ENCODE data around the gene CREB3L4. TPM values are rescaled to one million over a fixed set of nuclear protein-coding genes. Genes with fewer than 3 reads are reported as not detected.

CREB3L4 gene
- total RNA-seq, 2 experiments from 2014 or later, result 7.3 to 8.2 TPM

- CTCF ChIA-PET, result no interaction called here
- POLR2A ChIA-PET, result interaction anchor here (0.5 kb wide), 1 partner anchor 29 kb away, joined by 3 read pairs; no protein-coding TSS in a partner anchor
Observed at GRCh38 chr1:153933955-153934354, 33.7 kb upstream of the CREB3L4 start.

GRCh38 chr1:153934746-153935145, 33.0 kb upstream of the CREB3L4 start:
- ChIA-PET POLR2A (no interaction called here), CTCF (no interaction called here)

- POLR2A ChIA-PET, result no interaction called here
Observed at GRCh38 chr1:153936011-153936802, 31.5 kb upstream of the CREB3L4 start.

GRCh38 chr1:153937331-153937730, 30.4 kb upstream of the CREB3L4 start:
- POLR2A ChIA-PET, result no interaction called here

More at GRCh38 chr1:153936011-153936802, 31.5 kb upstream of the CREB3L4 start:
- CTCF ChIA-PET, result no interaction called here

GRCh38 chr1:153938996-153939395, 28.7 kb upstream of the CREB3L4 start:
- CTCF ChIA-PET, result interaction anchor here (0.5 kb wide), 1 partner anchor 31 kb away, joined by 3 read pairs; no protein-coding TSS in a partner anchor

More at GRCh38 chr1:153937331-153937730, 30.4 kb upstream of the CREB3L4 start:
- CTCF ChIA-PET, result no interaction called here

DNA sequence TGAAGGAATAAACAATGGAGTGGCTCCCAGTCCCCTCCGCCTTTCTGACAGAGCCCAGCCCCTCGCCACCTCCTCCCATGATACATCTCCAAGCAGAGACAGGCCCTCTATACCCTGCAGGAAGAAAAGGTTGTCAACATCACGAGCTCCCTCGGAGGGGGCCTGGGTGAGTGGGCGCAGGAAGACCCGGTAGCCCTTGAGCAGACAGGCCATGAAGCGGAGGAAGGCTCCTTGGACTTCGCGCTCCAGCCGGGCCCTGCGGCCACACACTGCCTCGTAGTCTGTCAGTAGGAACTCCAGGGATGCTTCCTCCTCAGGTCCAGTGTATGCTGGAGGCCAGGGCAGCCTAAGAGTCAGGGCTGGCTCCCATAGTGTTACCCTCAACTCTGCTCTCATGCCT, 28.2 kb upstream of the CREB3L4 start:
- CTCF ChIA-PET, result interaction anchor here (0.6 kb wide), 1 partner anchor 85 kb away, joined by 3 read pairs; no protein-coding TSS in a partner anchor
- POLR2A ChIA-PET, result no interaction called here

More at GRCh38 chr1:153938996-153939395, 28.7 kb upstream of the CREB3L4 start:
- POLR2A ChIA-PET, result no interaction called here

DNA sequence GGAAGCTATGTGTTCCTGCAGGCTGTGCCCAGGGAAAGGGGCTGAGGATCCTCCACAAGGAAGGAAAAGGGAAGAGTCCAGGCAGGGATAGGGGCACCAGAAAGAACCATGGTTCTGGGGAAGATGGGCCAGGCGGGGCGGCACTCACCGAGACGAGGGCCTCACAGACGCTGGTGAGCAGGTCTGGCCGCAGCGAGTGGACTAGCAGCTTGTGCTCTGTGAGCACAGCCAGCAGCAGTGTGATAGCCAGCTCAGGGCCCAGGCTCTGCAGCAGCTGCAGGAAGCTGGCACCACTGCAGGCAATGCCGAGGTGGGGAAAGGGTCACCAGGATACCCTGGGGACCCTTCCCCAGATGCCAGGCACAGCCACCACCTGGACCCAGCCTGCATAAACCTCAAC, 26.9 kb upstream of the CREB3L4 start:
- CTCF ChIA-PET, result interaction anchor here (0.8 kb wide), 1 partner anchor 10 kb away, joined by 3 read pairs; no protein-coding TSS in a partner anchor
- POLR2A ChIA-PET, result no interaction called here

DNA sequence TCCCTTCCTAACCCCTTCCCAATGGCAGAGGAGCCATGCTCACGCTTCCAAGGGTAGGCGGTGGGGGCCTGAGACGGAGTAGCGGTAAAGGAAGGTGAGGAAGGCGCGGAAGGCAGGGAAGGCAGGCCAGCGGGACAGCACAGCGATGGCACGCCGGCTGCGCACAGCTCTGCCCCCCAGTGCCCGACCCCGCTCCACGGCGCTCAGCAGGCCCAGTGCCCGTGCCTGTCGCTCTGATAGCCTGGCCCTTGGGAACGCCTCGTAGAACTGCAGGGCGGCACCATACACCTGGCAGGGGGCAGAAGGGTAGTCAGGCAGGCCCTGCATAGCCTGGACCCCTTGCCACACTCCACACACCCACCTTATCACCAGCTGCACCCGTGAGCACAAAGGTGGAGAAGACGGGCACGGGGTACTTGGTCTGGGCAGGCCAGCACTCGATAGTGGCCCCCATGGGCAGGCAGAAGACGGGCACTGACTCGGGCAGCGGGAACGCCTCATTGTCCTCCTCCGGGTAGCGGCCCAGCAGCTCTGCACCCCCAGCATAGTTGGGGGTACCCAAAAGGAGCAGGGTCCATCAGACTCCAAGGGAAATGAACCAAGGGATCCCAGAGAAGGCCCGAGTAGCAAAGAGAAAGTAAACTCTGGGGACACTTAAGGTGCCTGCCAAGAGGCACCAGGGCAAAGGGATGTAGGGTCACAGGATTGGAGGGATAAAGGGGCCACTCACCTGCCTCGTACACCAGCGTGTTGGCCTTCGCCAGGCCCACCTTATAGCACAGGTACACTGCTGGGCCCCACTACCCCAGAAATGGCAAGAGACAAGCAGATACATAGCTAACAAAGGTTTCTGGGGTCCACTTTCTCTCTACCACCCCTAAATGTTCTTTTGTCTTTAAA, 25.6 kb upstream of the CREB3L4 start:
- ChIA-PET POLR2A (no interaction called here), CTCF (no interaction called here)

GRCh38 chr1:153942766-153943549, 24.7 kb upstream of the CREB3L4 start:
- POLR2A ChIA-PET, result interaction anchor here (1.1 kb wide), 1 partner anchor 20 kb away, joined by 10 read pairs; the partner anchor contains the start of gene GATAD2B
- CTCF ChIA-PET, result interaction anchor here (0.6 to 4.2 kb wide), 4 partner anchors 22 to 44 kb away, joined by 3 to 29 read pairs (median 16); partner anchors contain the start of genes CREB3L4, GATAD2B and RAB13

- POLR2A ChIA-PET, result interaction anchor here (0.5 to 3.5 kb wide), 7 partner anchors 13 to 46 kb away, joined by 3 to 32 read pairs (median 5); partner anchors contain the start of genes CREB3L4, CRTC2, GATAD2B and JTB
- CTCF ChIA-PET, result interaction anchor here (0.6 to 4.2 kb wide), 8 partner anchors 13 to 329 kb away, joined by 3 to 29 read pairs (median 4); partner anchors contain the start of genes CREB3L4, GATAD2B, RAB13 and RPS27
Observed at GRCh38 chr1:153944005-153944826, 23.5 kb upstream of the CREB3L4 start.

GRCh38 chr1:153944827-153945117, 22.9 kb upstream of the CREB3L4 start:
- ChIA-PET CTCF (interaction anchor here (0.6 to 4.2 kb wide), 8 partner anchors 13 to 328 kb away, joined by 3 to 29 read pairs (median 4); partner anchors contain the start of genes GATAD2B, RAB13 and RPS27), POLR2A (interaction anchor here (1.1 to 3.5 kb wide), 5 partner anchors 13 to 46 kb away, joined by 4 to 32 read pairs (median 5); partner anchors contain the start of genes CREB3L4, CRTC2, GATAD2B and JTB)

GRCh38 chr1:153945131-153945794, 22.4 kb upstream of the CREB3L4 start:
- POLR2A ChIA-PET, result interaction anchor here (1.1 to 3.5 kb wide), 6 partner anchors 12 to 45 kb away, joined by 4 to 32 read pairs (median 13); partner anchors contain the start of genes CREB3L4, CRTC2, GATAD2B and JTB
- CTCF ChIA-PET, result interaction anchor here (0.6 to 4.2 kb wide), 18 partner anchors 11 to 328 kb away, joined by 3 to 31 read pairs (median 5); partner anchors contain the start of genes CREB3L4, CRTC2, GATAD2B and JTB

GRCh38 chr1:153945795-153946621, 21.7 kb upstream of the CREB3L4 start:
- POLR2A ChIA-PET, result interaction anchor here (0.5 to 3.5 kb wide), 14 partner anchors 11 to 306 kb away, joined by 3 to 32 read pairs (median 6); partner anchors contain the start of genes CREB3L4, CRTC2, GATAD2B and JTB
- CTCF ChIA-PET, result interaction anchor here (0.6 to 4.2 kb wide), 25 partner anchors 10 to 154 kb away, joined by 3 to 31 read pairs (median 5); partner anchors contain the start of genes CREB3L4, CRTC2, GATAD2B and JTB

DNA sequence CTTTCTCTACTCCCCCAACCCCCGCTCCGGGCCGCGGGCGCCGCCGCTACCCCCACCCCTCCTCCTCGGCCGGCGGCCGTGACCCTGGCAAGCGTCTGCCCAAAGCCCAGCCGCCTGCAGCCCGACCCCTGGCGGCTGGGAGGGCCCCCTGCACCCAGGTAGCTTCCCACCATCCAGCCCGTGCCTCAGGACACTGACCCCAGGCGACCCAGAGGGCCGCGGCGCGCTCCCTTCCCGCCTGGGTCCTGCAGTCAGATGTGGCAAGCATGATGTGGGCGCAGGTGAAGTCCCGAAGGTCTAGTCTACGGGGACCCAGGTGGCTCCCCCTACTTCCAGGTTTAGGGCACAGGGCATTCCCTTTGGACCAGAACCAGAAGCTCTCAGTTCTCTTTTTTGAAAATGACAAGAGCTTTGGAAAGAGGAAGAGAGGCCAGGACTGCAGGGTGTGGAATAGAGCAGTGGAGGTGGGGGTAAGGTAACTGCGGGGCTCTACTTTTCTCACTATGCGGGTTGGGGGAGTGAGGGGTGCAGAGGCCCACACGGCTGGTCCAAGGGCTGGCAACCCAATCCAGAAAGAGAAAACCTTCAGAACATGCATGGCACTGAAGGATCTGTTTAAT, 21.0 kb upstream of the CREB3L4 start, which contains the start of gene DENND4B:
Gene DENND4B, minus strand, starts transcription at position 97 of the 620 bp plus-strand sequence. CDS start 2,344 bp downstream, outside the sequence.
- CTCF ChIA-PET, result interaction anchor here (0.6 to 4.2 kb wide), 23 partner anchors 9 to 269 kb away, joined by 3 to 31 read pairs (median 5); partner anchors contain the start of genes CREB3L4, CRTC2, GATAD2B and JTB
- POLR2A ChIA-PET, result interaction anchor here (0.5 to 3.5 kb wide), 12 partner anchors 11 to 307 kb away, joined by 3 to 32 read pairs (median 8); partner anchors contain the start of genes CRTC2, GATAD2B, JTB and SLC39A1

DNA sequence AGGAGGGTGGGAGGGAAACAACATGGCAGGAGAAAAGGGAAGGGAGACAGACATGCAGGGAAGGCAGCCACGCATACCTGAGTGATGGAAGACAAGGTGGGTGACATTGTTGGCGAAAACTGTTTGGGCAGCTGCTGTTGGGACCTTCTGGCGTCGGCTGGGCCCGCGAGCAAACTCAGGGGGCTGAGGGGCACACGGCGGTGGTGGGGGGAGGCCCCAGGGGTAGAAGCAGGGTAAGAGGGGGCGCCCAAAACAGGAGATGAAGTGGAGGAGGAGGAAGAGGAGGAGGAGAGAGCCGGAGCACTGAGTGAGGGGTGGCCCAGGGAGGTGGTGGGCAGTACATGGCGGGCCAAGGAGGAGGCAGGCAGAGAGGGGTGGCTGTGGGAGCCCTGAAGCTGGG, 16.5 kb upstream of the CREB3L4 start:
- ChIA-PET POLR2A (no interaction called here), CTCF (interaction anchor here (1.4 kb wide), 1 partner anchor 10 kb away, joined by 3 read pairs; no protein-coding TSS in a partner anchor)
